ENCODE measurements around the gene HLA-C.
"Not testable (repeated sequence)": the region's sequence is repeated elsewhere in the genome, so short reads cannot be mapped to it uniquely, and the experiment has no call there.

HLA-C gene

DNA sequence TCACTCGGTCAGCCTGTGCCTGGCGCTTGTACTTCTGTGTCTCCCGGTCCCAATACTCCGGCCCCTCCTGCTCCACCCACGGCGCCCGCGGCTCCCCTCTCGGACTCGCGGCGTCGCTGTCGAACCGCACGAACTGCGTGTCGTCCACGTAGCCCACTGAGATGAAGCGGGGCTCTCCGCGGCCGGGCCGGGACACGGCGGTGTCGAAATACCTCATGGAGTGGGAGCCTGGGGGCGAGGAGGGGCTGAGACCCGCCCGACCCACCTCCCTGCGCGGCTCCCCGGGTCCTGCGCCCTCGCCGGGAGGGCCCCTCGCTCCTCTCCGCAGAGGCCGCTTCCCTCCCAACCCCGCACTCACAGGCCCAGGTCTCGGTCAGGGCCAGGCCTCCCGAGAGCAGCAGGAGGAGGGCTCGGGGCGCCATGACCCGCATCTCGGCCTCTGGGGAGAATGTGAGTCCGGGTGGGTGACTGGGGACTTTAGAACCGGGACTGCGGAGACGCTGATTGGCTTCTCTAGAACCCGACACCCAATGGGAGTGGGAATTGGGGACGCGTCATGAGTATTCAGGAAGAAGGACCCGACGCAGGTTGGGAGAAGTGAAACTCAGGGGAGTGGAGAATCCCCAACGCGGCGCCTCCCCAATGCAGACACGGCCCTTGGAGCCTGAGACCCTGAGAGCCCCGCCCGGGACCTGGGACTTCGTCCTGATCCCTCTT is at the start of gene HLA-C:
Gene HLA-C (minus strand): TSS at position 452 of the 717 bp plus-strand sequence. CDS start 21 bp downstream, at position 431.
- DNase-seq, result peak; percentile 84

DNA sequence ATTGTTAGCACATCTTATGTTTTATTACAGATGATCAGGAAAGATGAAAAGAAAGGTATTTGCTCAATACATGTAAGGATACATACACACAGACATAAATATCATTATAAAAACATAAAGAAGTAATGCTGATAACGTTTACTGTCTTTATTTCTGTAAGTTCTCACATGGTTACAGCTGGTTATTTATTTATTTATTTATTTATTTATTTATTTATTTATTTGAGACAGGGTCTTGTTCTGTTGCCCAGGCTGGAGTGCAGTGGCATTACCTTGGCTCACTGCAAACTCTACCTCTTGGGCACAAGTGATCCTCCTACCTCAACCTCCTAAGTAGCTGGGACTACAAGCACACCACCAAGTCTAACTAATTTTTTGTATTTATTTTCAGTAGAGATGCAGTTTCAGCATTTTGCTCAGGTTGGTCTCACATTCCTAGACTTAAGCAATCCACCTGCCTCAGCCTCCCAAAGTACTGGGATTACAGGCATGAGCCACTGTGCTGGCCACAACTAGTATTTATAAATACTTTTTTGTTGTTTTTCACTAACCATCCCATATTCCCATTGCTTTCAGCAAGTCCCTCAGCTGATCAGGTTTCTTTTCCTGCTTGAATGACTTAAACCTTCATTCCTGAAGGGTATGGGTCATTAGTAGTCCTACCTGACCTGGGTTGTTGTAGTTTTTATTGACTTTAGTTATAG is 49.3 kb upstream of the HLA-C start:
- no peak for DNase-seq

DNA sequence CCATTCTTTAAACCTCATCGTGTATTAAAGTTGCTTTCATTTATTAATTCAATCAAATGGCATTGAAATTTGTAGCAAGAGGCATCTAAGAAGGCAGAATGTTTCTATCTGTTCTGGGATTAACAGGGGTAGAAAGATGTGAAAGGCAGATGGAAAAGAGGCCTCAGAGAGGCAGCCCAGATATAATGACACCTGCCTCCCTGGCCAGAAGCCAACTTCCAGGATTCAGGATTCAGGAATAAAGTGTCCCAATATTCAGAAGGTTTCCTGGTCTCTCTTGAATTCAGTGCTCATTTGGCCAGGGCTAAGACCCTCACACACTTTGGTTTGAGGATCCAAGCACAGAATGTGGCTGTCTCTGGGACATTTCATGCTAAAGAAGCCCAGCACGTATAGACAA is 45.1 kb upstream of the HLA-C start:
- no peak for DNase-seq

DNA sequence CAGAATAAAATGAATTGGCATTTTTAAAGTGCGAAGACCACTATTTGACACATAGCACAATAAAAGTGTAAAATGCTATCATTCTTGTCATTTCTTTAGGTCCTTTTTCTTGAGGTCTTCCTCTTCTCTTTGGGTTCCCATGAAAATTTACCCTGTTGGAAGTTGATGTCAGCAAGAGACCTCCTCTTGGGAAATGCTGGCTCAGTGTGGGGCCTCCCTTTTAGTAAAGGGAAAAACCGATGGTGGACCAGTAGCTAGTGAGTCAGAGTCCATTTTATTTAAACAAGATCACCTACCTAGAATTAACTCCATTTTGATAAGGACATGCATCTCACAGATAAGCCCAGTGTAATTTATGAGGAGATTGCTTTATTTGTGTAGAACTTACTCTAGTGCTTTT is 37.7 kb upstream of the HLA-C start:
- no peak for DNase-seq

DNA sequence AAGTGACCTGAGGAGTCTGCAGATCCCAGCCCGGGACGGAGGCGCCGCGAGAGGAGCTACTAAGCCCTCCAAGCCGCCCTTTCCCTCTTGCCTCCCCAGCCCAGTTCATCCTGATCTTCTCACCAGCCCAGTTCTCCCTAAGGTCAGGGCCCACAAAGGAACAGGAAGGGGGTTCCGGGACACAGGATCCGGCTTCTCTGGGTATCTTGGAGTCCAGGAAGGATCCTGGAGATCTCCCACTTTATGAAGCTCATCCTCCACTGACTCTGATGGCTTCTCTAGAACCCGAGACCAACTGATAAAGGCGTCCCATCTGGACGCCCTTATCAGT is 36.9 kb upstream of the HLA-C start:
- no peak for DNase-seq

DNA sequence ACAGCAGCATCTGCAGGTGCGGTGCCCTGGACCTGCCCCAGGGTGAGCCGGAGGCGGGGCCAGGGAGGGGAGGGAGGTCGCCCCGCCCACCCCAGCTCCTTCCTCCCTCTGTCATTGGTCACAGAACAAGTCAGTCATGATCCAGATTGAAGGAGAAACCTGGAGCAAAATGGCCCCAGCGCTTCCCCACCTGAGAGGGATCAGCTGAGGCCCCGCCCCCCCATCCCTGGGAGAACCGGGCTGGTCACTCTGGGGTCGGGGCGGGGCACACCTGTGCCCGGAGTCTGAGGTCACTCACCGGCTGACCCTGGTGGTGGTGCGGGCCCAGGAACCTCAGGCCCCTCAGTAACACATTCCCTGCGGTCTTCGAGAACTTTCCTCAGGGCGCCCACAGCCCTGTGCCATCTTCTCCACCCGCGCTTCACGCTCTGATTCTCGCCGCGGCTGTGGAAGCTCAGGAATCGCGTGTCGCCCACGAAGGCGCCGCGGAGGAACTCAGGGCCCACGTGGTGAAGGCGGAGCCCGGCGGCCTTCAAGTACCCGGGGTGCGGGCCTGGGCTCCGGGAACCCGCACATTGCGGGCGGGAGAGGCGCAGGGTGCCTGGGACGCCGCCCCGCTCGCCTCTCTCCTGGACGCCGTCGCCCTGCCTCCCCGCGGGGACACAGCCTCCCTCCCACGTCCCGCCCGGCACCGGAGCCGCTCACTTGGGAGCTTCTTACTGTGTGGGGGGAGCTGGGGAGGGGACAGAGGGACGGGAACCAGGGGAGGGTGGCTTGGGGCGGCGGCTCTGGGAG is 36.4 kb upstream of the HLA-C start:
- peak; percentile 82 for DNase-seq

DNA sequence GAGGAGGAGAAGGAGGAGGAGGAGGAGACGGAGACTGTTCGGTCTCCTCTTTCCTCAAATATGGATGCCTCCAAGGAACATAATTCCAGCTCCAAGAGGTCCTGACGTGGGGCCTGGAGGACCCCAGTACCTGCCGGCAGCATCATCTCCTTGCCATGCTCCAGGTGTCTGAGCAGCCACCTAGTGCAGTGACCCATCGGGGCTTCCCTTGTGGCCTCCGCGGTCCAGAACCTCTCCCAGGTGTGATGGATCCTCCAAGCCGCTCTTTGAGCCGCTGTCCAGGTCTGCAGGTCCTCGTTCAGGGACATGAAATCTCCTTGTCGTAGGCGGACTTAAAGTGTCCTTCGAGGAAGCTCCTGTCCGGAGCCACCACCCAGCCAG is 35.8 kb upstream of the HLA-C start:
- no peak for DNase-seq

DNA sequence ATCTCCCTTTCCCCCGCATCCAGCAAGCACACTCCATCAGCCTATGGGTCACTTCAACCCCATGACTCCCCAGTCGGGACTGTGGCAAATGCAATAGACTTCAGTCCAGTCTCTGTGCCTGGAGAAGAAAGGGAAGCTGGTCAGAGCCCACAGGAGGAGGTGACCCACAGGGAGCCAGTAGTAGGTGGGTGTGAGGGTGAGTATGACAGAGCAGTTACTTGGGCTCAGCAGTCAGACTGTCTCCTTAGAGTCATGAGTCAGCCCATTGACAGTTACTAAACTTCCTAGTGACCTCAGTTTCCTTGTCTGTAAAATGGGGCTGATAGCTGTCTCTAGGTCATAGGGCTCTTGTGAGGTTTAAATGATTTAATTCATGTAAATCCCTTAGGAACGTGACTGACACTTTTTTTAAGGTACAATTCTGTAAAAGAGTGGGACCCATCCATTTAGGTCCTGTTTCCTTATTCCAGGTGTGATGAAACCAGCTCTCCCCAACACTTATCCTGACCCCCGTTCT is 33.9 kb upstream of the HLA-C start:
- DNase-seq, result no peak

DNA sequence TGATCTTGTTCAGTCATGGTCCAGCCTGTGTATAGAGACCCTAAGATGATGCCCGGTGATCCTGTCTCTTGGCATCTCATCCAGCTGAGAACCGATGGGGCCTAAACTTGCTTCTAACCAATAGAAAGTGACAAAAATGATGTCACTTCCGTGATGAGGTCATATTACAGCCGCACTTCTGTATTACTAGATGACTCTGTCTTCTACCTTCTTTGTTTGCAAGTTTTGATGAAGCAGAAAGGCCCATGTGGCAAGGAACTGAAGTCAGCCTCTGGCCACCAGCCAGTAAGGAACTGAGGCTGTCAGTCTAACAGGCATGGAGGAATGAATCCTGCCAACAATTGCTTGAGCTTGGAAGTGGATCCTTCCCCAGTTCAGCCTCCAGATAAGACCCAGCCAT is 32.8 kb upstream of the HLA-C start:
- DNase-seq, result no peak

DNA sequence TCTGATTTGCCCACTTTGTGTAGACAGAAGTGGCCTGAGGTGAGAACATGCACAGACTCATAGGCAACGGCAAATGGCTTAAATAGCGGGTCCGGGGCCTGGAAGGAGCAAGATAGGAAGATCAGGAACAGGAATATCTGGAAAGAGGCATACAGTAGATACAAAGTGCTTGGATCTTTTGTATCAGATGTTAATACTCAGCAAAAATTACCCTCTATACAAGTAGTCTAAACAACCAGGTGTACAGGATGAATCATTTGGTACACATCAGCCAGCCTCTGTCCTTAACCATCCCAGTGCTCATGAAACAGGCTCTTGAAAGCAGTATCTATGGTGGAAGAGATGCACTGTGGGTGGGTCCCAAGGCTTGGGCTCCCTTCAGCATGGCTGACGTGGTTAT is 28.9 kb upstream of the HLA-C start:
- no peak for DNase-seq

DNA sequence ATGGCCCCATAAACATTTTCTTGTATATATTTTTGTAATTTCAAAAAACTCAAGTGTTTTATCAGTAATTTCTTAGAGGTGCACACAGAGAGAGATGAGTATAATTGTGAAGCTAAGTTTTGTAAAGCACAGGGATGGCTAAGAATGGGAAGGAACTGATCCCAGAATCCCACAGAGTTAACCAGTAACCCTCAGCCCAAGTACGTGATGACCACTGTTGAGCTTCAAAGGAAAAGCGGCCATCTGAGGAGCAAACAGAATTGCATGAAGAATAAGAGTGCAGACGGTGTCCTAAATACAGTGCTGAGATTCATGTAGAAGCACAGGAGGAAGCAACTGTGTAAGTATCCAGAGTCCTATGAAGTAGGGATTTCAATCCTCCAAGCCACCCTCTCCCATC is 28.1 kb upstream of the HLA-C start:
- no peak for DNase-seq

DNA sequence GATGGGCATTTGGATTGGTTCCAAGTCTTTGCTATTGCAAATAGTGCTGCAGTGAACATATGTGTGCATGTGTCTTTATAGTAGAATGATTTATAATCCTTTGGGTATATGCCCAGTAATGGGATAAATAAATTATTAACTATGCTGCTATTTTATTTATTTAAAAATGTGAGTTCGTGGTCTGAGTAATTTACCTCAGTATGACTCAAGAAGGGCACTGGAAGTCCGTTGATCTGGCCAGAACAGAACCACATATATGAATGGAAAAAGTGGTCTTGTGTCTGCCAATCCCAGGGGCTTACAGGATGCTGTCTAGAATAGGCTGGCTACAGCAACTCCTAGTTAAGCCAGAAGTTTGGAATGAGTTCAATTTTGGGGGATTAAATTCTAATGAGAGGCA is 27.6 kb upstream of the HLA-C start:
- no peak for DNase-seq

DNA sequence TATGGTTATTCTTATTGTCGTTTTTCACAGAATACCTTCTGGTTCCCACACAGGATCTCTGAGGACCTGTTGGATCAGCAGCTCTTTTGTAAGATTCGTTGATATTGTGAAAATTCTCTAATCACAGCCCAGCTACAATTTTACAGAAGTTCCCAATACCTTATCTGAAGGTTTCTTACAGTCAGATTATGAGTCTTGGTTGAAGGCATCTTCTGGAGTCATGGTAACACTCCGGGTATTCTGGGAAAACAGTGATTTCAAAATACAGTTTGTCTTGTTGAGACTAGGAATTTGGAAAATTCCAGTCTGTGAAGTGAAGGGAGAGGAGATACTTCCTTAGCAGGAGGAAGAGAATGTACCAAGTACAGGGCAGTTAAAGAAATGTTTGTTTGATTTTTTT is 22.2 kb upstream of the HLA-C start:
- DNase-seq, result no peak

DNA sequence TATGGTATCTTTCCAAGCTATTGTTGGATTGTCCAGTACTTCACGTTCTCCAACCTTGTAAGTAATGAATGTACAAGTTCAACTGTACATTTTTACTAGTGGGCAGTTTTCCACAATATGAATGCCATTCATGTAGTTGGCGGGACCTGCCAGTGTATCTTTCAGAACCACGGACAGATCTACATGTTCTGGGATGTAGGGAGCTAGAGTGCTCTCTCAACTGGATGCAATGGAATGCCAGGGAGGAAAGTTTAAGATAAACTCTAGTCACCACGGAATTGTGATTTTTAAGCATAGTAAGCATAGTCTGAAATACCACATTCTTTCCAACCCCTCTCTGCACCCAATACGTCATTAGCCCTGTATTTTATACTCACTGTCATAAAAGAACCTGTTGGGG is 21.5 kb upstream of the HLA-C start:
- no peak for DNase-seq

DNA sequence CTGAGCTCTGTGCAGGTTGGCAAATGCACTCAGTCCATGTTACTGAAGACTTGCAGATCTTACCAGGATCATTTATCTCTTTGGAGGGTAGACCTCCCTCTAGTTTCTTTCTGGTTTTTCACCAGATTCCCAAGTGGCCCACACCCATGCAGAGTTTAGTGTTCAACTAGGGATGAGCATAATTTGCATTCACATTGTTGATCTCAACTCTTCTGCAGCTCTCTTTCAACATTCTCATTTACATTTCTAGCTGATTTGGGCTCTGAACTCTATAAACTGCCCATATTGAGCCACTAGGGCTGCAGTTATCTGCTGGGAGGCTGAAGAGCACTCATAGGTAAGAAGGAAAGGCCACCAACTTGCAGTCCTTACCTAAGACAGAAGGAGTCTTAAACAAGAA is 17.9 kb upstream of the HLA-C start:
- DNase-seq, result no peak

DNA sequence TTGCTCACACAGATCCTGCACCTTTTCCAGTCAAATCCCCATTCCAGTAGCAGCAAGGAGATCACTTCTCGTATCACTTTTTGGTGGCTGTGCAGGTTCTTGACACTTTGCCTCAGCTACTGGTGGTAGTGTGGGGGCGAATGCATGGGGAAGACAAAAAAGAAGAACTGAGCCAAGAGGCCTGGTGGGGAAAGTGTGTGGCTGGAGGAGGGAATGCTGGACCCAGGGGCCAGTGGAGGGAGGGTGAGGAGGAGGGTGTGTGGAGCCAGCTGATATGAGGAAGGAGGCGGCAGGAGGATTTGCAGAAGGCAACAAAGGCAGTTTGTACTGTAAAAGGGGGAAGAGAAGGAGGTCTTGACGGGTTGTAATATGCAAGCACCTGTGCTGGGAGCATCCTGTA is 15.7 kb upstream of the HLA-C start:
- no peak for DNase-seq

DNA sequence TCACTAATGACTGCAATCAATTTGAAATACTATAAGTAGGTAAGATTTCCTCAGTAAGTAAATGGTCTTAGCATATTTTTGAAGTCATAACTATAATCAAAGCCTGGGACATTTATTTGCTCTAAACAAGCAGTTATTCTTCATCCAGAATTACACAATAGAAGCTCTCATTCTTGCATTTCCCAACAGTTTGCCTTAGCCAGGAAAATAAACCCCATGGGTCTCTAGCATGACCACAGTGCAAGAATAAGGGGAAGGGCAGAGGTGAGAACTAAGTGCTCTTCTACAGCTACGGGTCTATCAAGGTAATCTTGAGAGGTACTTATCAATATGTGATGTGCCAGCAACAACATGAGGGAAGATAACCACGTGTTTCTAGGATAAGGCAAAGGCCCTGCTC is 14.1 kb upstream of the HLA-C start:
- no peak for DNase-seq

DNA sequence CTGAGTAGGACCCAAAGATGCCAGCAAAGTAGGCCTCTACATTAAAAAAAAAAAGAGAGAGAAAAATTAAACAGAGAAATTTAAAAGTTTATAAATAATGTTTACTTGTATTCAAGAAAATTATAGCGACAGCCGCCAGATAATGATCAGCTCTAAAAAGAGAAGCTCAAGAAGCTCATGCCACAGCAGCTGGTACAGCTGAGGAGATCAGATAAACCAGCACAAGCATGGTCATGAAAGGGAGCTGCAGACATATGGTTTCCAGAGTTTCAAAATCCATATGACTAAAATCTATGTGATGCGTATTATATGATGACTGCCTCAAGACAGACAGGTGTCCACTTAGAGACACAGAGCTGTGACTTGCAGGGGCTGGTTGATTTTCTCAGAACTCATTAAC is 13.6 kb upstream of the HLA-C start:
- no peak for DNase-seq

DNA sequence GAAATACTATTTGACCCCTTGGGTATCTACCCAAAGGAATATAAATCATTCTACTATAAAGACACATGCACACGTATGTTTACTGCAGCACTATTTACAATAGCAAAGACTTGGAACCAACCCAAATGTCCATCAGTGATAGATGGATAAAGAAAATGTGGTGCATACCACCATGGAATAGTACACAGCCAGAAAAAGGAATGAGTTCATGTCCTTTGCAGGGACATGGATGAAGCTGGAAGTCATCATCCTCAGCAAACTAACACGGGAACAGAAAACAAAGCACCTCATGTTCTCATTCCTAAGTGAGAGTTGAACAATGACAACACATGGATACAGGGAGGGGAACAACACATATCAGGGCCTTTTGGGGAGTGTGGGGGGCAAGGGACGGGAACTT is 7.8 kb upstream of the HLA-C start:
- DNase-seq, result not testable (repeated sequence)

DNA sequence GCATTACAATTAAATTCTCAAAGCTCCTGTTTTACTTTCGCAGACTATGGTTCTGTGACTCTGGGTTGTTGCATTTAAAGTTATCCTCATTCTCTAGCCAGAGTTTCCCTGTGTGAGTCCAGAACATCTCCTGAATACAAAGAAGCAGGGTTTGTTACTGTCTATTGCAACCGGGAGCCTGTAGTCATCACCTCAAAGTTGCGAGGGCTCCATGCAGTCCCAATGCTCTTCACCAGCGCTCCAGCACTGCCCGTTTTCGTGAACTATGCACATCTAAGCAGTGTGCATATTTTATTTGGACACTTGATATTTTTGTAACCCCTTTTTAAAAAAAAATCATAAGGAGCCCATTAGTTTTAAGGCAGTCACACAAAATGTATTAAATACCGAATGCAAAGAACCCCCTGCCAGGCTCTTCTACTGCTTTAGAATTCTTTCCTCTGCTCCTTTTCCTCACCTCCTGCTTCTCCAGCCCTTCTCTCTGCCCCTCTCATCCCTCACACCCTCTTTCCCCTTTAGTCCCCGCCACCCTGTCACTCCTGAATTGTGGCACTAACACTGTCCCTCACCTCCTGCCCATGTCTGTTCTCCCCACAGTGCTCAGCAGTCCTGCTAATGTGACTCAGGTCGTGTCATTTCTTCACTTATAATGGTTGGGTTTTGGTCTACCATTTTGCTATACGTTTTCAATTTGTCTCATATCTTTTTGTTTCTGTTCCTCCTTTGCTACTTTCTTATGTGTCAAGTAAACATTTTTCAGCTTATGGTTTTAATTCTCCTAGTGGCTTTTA is 1.1 kb upstream of the HLA-C start:
- DNase-seq, result peak; percentile 38

DNA sequence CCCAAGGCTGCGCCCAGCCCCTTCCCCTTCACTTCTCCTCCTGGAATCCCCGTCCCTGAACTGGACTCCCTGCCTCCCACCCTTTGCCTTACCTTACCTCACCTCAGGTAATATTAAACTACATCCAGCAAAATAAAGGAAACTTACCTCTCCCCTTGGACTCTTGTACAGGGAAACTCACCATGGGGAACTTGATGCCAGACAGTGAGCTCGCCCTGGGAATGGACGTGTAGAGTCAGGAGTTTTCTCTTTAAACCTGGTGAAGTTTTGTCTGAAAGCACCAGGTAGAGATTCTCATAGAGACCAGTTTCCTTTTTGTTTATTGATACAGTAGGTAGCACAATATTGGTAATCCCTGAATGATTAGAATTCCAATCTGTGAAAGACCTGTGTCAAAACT is 544 bp upstream of the HLA-C start:
- no peak for DNase-seq

DNA sequence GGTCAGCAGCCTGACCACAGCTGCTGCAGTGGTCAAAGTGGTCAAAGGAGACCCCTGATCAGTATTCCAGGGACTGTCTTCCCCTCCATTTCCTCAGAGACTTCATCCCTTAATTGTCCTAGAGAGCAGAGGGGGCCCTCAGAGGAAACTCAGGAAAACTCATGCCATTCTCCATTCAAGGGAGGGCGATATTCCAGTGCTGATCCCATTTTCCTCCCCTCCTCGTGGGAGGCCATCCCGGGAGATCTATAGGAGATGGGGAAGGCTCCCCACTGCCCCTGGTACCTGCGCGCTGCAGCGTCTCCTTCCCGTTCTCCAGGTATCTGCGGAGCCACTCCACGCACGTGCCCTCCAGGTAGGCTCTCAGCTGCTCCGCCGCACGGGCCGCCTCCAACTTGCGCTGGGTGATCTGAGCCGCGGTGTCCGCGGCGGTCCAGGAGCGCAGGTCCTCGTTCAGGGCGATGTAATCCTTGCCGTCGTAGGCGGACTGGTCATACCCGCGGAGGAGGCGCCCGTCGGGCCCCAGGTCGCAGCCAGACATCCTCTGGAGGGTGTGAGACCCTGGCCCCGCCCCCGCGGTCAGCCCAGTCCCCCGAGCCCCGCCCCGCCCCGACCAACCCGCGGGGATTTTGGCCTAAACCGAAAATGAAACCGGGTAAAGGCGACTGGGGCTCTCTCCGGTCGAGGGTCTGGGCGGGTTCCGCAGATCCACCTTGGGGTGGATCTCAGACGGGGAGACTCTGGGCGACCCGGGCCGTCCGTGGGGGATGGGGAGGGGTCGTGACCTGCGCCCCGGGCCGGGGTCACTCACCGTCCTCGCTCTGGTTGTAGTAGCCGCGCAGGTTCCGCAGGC is 878 bp downstream of the HLA-C start:
- DNase-seq, result peak; percentile 44

Measured in activated T-cell treated with anti-CD3 and anti-CD28 coated beads, Interleukin-2, amount 50 U/mL, for 1 hour (primary cell).